ENCODE measurements around the gene DTL. TPM values are rescaled to one million over a fixed set of nuclear protein-coding genes. Genes with fewer than 3 reads are reported as not detected.

DTL gene
- total RNA-seq, 4 donors from 2014 or later: 0.73 to 16.0 TPM; not detected in 2

GRCh38 chr1:212101735-212102134 is 66.2 kb downstream of the DTL start:
- Histone ChIP-seq H3K27ac (no peak overlapping the region), H3K36me3 (no peaks in the 10 kb centered on the region), H3K27me3 (no peaks in the 10 kb centered on the region), H3K4me1 (no peaks in the 10 kb centered on the region), H3K4me3 (no peak overlapping the region), H3K9me3 (no peaks in the 10 kb centered on the region)
- no peak for DNase-seq
- intact Hi-C loops (cut with DNase I; ENCODE audit: low total_unique reads): no loop called here
- TF ChIP-seq CTCF (IDR thresholded peaks at IDR 0.05) (no peak), POLR2A (IDR thresholded peaks at IDR 0.05) (no peak)

GRCh38 chr1:212104586-212105325 is 69.2 kb downstream of the DTL start:
- no peak overlapping the region for H3K4me3 ChIP-seq
- no peaks in the 10 kb centered on the region for H3K27me3 ChIP-seq
- H3K9me3 ChIP-seq: no peaks in the 10 kb centered on the region
- no peaks in the 10 kb centered on the region for H3K36me3 ChIP-seq
- H3K4me1 ChIP-seq: no peaks in the 10 kb centered on the region
- DNase-seq: no peak
- H3K27ac ChIP-seq: no peak overlapping the region
- intact Hi-C loops (cut with DNase I; ENCODE audit: low total_unique reads): no loop called here
- TF ChIP-seq POLR2A (IDR thresholded peaks at IDR 0.05) (no peak), CTCF (IDR thresholded peaks at IDR 0.05) (no peak)

- Histone ChIP-seq H3K9me3 (no peaks in the 10 kb centered on the region), H3K36me3 (no peaks in the 10 kb centered on the region), H3K27ac (no peak overlapping the region), H3K4me3 (no peak overlapping the region), H3K27me3 (no peaks in the 10 kb centered on the region), H3K4me1 (no peaks in the 10 kb centered on the region)
- no peak for TF ChIP-seq POLR2A (IDR thresholded peaks at IDR 0.05)
- no peak for TF ChIP-seq CTCF (IDR thresholded peaks at IDR 0.05)
- intact Hi-C loops (cut with DNase I; ENCODE audit: low total_unique reads): no loop called here
- DNase-seq: no peak
Observed at GRCh38 chr1:212106286-212106792, 70.8 kb downstream of the DTL start.

- no peaks in the 10 kb centered on the region for H3K9me3 ChIP-seq
- no peak overlapping the region for H3K4me3 ChIP-seq
- H3K27me3 ChIP-seq: no peaks in the 10 kb centered on the region
- intact Hi-C loops (cut with DNase I; ENCODE audit: low total_unique reads): no loop called here
- TF ChIP-seq POLR2A (IDR thresholded peaks at IDR 0.05): no peak
- no peak for TF ChIP-seq CTCF (IDR thresholded peaks at IDR 0.05)
- H3K36me3 ChIP-seq: no peaks in the 10 kb centered on the region
- no peak for DNase-seq
- no peaks in the 10 kb centered on the region for H3K4me1 ChIP-seq
- no peak overlapping the region for H3K27ac ChIP-seq
Observed at GRCh38 chr1:212107481-212107880, 71.9 kb downstream of the DTL start.

GRCh38 chr1:212108187-212108586 is 72.6 kb downstream of the DTL start:
- Histone ChIP-seq H3K36me3 (no peaks in the 10 kb centered on the region), H3K27ac (no peak overlapping the region)
- intact Hi-C loops (cut with DNase I; ENCODE audit: low total_unique reads): no loop called here

More at GRCh38 chr1:212108187-212108586, 72.6 kb downstream of the DTL start:
- Histone ChIP-seq H3K9me3 (no peaks in the 10 kb centered on the region), H3K4me1 (no peaks in the 10 kb centered on the region), H3K4me3 (no peak overlapping the region), H3K27me3 (no peaks in the 10 kb centered on the region)
- TF ChIP-seq CTCF (IDR thresholded peaks at IDR 0.05) (no peak), POLR2A (IDR thresholded peaks at IDR 0.05) (no peak)
- no peak for DNase-seq
